ENCODE measurements around the gene SMO. TPM values are rescaled to one million over a fixed set of nuclear protein-coding genes. Genes with fewer than 3 reads are reported as not detected.

SMO gene
- total and polyA plus RNA-seq, 9 of the 15 experiments (the other 6 are each of a cell fraction or from before 2014, with no cell fraction given) = 0.05 to 0.13 (median 0.10) TPM; not detected in 5

GRCh38 chr7:129169171-129169671, 19.2 kb upstream of the SMO start (continued):
- TF ChIP-seq MGA (IDR thresholded peaks at IDR 0.05) = peak; percentile 69
- no peak for TF ChIP-seq ZNF79 (CRISPR knock-in tag; IDR thresholded peaks at IDR 0.05; ENCODE audit: low read depth)
- TF ChIP-seq SMARCA4 (IDR thresholded peaks at IDR 0.05) = no peak
- peak; percentile 90 for TF ChIP-seq L3MBTL2 (IDR thresholded peaks at IDR 0.05)
- TF ChIP-seq CXXC5 (CRISPR knock-in tag; IDR thresholded peaks at IDR 0.05) = peak; percentile 67
- TF ChIP-seq ZFX (CRISPR knock-in tag; IDR thresholded peaks at IDR 0.05) = peak; percentile 66
- no peak for TF ChIP-seq CAMTA2 (CRISPR knock-in tag; conservative IDR thresholded peaks at IDR 0.05)
- TF ChIP-seq GTF2A2 (tag; IDR thresholded peaks at IDR 0.05) = no peak
- no peak for TF ChIP-seq DPF2 (IDR thresholded peaks at IDR 0.05)
- TF ChIP-seq KLF13 (tag; IDR thresholded peaks at IDR 0.05; ENCODE audit: borderline replicate concordance, low read depth) = no peak
- peak; percentile 70 to 75; a peak in 3 of 4 replicates for TF ChIP-seq NRF1 (conservative IDR thresholded peaks at IDR 0.05 in 1 of 2, IDR thresholded peaks at IDR 0.05 in 1 of 2)
- no peak for TF ChIP-seq KDM4B (IDR thresholded peaks at IDR 0.05; ENCODE audit: borderline replicate concordance in 2 of 2, low read depth in 1 of 2)
- no peak for TF ChIP-seq ZFP30 (CRISPR knock-in tag; IDR thresholded peaks at IDR 0.05; ENCODE audit: borderline replicate concordance)
- peak; percentile 54; the same call in 1 of the 2 replicates for TF ChIP-seq KLF1 (tag; IDR thresholded peaks at IDR 0.05)

Data from K562 (cell line).